ENCODE measurements around the gene ZNF283.

- no peak for TF ChIP-seq POLR2AphosphoS5 (IDR thresholded peaks at IDR 0.05)
- TF ChIP-seq CTCF (IDR thresholded peaks at IDR 0.05): no peak
- no peak for TF ChIP-seq POLR2A (IDR thresholded peaks at IDR 0.05)
These were observed 36.5 kb upstream of the ZNF283 start for GRCh38 chr19:43790587-43790986.

All from breast epithelium (tissue), 3 donors.